HG03432 (cell line): ENCODE results near the gene ABCA9.
"Not testable (repeated sequence)": the region's sequence is repeated elsewhere in the genome, so short reads cannot be mapped to it uniquely, and the experiment has no call there.

Experiments used
- ATAC-seq: cut with Tn5 transposase; IDR thresholded peaks from one replicate; pipeline ENCODE4 v1.9.1; 2021; ENCODE audit warnings: mild to moderate bottlenecking, moderate library complexity; ENCODE audit not compliant: unreplicated experiment

ABCA9 gene

GRCh38 chr17:69060822-69061221 lies at the start of gene ABCA9:
Gene ABCA9, minus strand, starts transcription at chr17:69060927. Its CDS starts 9,801 bp downstream, at chr17:69051126.
- ATAC-seq = no peak

GRCh38 chr17:69105907-69106730 lies 45.4 kb upstream of the ABCA9 start:
- ATAC-seq = no peak

- ATAC-seq = no peak
Observed at GRCh38 chr17:69103557-69104233, 43.0 kb upstream of the ABCA9 start.

GRCh38 chr17:69098625-69099024 lies 37.9 kb upstream of the ABCA9 start:
- no peak for ATAC-seq

GRCh38 chr17:69096541-69096940 lies 35.8 kb upstream of the ABCA9 start:
- no peak for ATAC-seq

- no peak for ATAC-seq
Observed at GRCh38 chr17:69093995-69094394, 33.3 kb upstream of the ABCA9 start.

- no peak for ATAC-seq
Observed at GRCh38 chr17:69093279-69093789, 32.6 kb upstream of the ABCA9 start.

- ATAC-seq = no peak
Observed at GRCh38 chr17:69090365-69090764, 29.6 kb upstream of the ABCA9 start.

- ATAC-seq = no peak
Observed at GRCh38 chr17:69088643-69089200, 28.0 kb upstream of the ABCA9 start.

- ATAC-seq = no peak
Observed at GRCh38 chr17:69086641-69087040, 25.9 kb upstream of the ABCA9 start.

- no peak for ATAC-seq
Observed at GRCh38 chr17:69084911-69085310, 24.2 kb upstream of the ABCA9 start.

GRCh38 chr17:69082696-69083095 lies 22.0 kb upstream of the ABCA9 start:
- ATAC-seq = no peak

- ATAC-seq = no peak
Observed at GRCh38 chr17:69078864-69079263, 18.1 kb upstream of the ABCA9 start.

GRCh38 chr17:69075823-69076222 lies 15.1 kb upstream of the ABCA9 start:
- no peak for ATAC-seq

- ATAC-seq = not testable (repeated sequence)
Observed at GRCh38 chr17:69073392-69073791, 12.7 kb upstream of the ABCA9 start.

- not testable (repeated sequence) for ATAC-seq
Observed at GRCh38 chr17:69072803-69073256, 12.1 kb upstream of the ABCA9 start.

- not testable (repeated sequence) for ATAC-seq
Observed at GRCh38 chr17:69071233-69071586, 10.5 kb upstream of the ABCA9 start.

- ATAC-seq = not testable (repeated sequence)
Observed at GRCh38 chr17:69070378-69071232, 9.9 kb upstream of the ABCA9 start.

GRCh38 chr17:69069226-69069750 lies 8.6 kb upstream of the ABCA9 start:
- ATAC-seq = no peak

- ATAC-seq = no peak
Observed at GRCh38 chr17:69067274-69068047, 6.7 kb upstream of the ABCA9 start.
